ENCODE data around the gene DDX54.

DDX54 gene

GRCh38 chr12:113189361-113189760 is 4.1 kb upstream of the DDX54 start:
- DNase-seq (ENCODE audit: low read depth in 2 of 2): no peak

GRCh38 chr12:113186666-113187325 is 1.5 kb upstream of the DDX54 start:
- no peak for DNase-seq (ENCODE audit: low read depth in 2 of 2)

GRCh38 chr12:113186033-113186365 is 721 bp upstream of the DDX54 start:
- no peak for DNase-seq (ENCODE audit: low read depth in 2 of 2)

- DNase-seq (ENCODE audit: low read depth in 2 of 2): peak; percentile 80 to 85
Measured at GRCh38 chr12:113184900-113185179, 438 bp downstream of the DDX54 start.

- no peak for DNase-seq (ENCODE audit: low read depth in 2 of 2)
Measured at GRCh38 chr12:113184098-113184899, 979 bp downstream of the DDX54 start.

- no peak for DNase-seq (ENCODE audit: low read depth in 2 of 2)
Measured at GRCh38 chr12:113183030-113183589, 2.2 kb downstream of the DDX54 start.

- no peak for DNase-seq (ENCODE audit: low read depth in 2 of 2)
Measured at GRCh38 chr12:113181975-113182374, 3.3 kb downstream of the DDX54 start.

- DNase-seq (ENCODE audit: low read depth in 2 of 2): no peak
Measured at GRCh38 chr12:113180333-113180732, 4.9 kb downstream of the DDX54 start.

- no peak for DNase-seq (ENCODE audit: low read depth in 2 of 2)
Measured at GRCh38 chr12:113179023-113179422, 6.3 kb downstream of the DDX54 start.

- DNase-seq (ENCODE audit: low read depth in 2 of 2): peak; percentile 69 to 77
Measured at GRCh38 chr12:113174461-113175384, 10.6 kb downstream of the DDX54 start.

- DNase-seq (ENCODE audit: low read depth in 2 of 2): no peak
Measured at GRCh38 chr12:113173081-113173698, 12.1 kb downstream of the DDX54 start.

GRCh38 chr12:113172185-113172584 is 13.1 kb downstream of the DDX54 start:
- no peak for DNase-seq (ENCODE audit: low read depth in 2 of 2)

- no peak for DNase-seq (ENCODE audit: low read depth in 2 of 2)
Measured at GRCh38 chr12:113171543-113171942, 13.7 kb downstream of the DDX54 start.

- DNase-seq (ENCODE audit: low read depth in 2 of 2): no peak
Measured at GRCh38 chr12:113170926-113171325, 14.4 kb downstream of the DDX54 start.

- no peak for DNase-seq (ENCODE audit: low read depth in 2 of 2)
Measured at GRCh38 chr12:113170457-113170856, 14.8 kb downstream of the DDX54 start.

- no peak for DNase-seq (ENCODE audit: low read depth in 2 of 2)
Measured at GRCh38 chr12:113169697-113170096, 15.6 kb downstream of the DDX54 start.

GRCh38 chr12:113167868-113168267 is 17.4 kb downstream of the DDX54 start:
- DNase-seq (ENCODE audit: low read depth in 2 of 2): no peak

- DNase-seq (ENCODE audit: low read depth in 2 of 2): no peak
Measured at GRCh38 chr12:113165521-113166450, 19.5 kb downstream of the DDX54 start.

- no peak for DNase-seq (ENCODE audit: low read depth in 2 of 2)
Measured at GRCh38 chr12:113164014-113164413, 21.3 kb downstream of the DDX54 start.

- DNase-seq (ENCODE audit: low read depth in 2 of 2): no peak
Measured at GRCh38 chr12:113163030-113163360, 22.3 kb downstream of the DDX54 start.

Measured in activated CD4-positive, alpha-beta T cell treated with anti-CD3 and anti-CD28 coated beads for 24 hours (primary cell).